ENCODE data around the gene SCARF1.

The SCARF1 gene

DNA sequence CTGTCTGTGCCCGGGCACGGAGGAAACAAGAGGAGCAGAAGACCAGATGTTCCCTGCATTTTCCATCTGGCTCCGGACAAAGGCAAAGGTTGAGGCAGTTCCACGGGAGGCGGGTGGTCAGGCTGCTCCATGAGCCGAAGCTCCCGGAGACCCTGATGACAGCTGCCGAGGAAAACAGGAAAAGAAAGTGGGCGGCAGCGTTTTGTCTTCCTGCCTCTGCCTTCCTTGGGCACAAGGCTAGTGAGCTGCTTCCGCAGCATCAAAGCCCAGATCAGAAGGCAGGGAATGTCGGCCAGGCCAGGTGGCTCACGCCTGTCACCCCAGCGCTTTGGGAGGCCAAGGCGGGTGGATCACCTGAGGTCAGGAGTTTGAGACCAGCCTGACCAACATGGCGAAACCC, 33.1 kb downstream of the SCARF1 start:
- Histone ChIP-seq H2BK120ac (ENCODE audit: low read depth, low read length) (no peak overlapping the region), H4K5ac (ENCODE audit: low read length) (no peak overlapping the region), H2BK15ac (replicated peaks; ENCODE audit: low read depth) (no peak overlapping the region), H3K4me2 (ENCODE audit: low read length) (no peak overlapping the region), H3K56ac (ENCODE audit: low read length) (no peak overlapping the region), H3K4me1 (ENCODE audit: control insufficient read depth, low read depth, low read length) (no peaks in the 10 kb centered on the region), H3K23ac (ENCODE audit: low read length) (no peak overlapping the region), H3K9ac (ENCODE audit: low read length) (no peak overlapping the region), H4K8ac (ENCODE audit: low read depth, low read length) (no peak overlapping the region), H3K4ac (ENCODE audit: low read depth, low read length) (no peak overlapping the region), H3K18ac (ENCODE audit: low read length) (no peak overlapping the region), H3K4me3 (ENCODE audit: low read length) (no peak overlapping the region), H2BK5ac (ENCODE audit: low read length) (no peak overlapping the region), H3K79me2 (ENCODE audit: control insufficient read depth, insufficient read depth, low read length) (no peaks in the 10 kb centered on the region), H3K27me3 (ENCODE audit: insufficient read depth, low read length, poor library complexity) (no peaks in the 10 kb centered on the region), H2AK5ac (ENCODE audit: low read length) (no peak overlapping the region), H3K36me3 (ENCODE audit: control insufficient read depth, insufficient read depth, low read length) (no peaks in the 10 kb centered on the region), H3K79me1 (ENCODE audit: low read length) (no peaks in the 10 kb centered on the region), H3K27ac (ENCODE audit: low read depth, low read length) (no peak overlapping the region)
- no peak for DNase-seq
- WGBS (ENCODE audit: extremely low coverage, insufficient coverage, low lambda C conversion rate) = no CpG with 5 or more reads among the region's 16 CpGs

DNA sequence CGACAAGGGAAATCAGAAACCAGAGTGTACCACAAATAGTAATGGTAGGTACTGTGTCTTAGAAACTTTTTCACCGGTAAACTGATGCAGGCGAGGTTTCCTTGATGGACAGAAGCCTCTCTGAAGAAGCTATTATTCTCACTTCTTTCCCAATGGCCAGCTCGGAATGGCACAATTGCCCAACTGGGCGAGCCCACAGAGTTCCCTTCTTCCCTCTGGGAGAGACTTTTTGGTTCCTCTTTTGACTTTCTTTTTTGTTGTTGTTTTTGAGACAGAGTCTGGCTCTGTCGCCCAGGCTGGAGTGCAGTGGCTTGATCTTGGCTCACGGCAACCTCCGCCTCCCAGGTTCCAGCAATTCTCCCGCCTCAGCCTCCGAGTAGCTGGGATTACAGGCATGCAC, 33.8 kb downstream of the SCARF1 start:
- WGBS (ENCODE audit: extremely low coverage, insufficient coverage, low lambda C conversion rate) = no CpG with 5 or more reads among the region's 10 CpGs
- Histone ChIP-seq H3K79me1 (ENCODE audit: low read length) (no peaks in the 10 kb centered on the region), H3K4ac (ENCODE audit: low read depth, low read length) (no peak overlapping the region), H4K5ac (ENCODE audit: low read length) (no peak overlapping the region), H3K18ac (ENCODE audit: low read length) (no peak overlapping the region), H3K79me2 (ENCODE audit: control insufficient read depth, insufficient read depth, low read length) (no peaks in the 10 kb centered on the region), H3K4me1 (ENCODE audit: control insufficient read depth, low read depth, low read length) (no peaks in the 10 kb centered on the region), H3K36me3 (ENCODE audit: control insufficient read depth, insufficient read depth, low read length) (no peaks in the 10 kb centered on the region), H4K8ac (ENCODE audit: low read depth, low read length) (no peak overlapping the region), H3K4me3 (ENCODE audit: low read length) (no peak overlapping the region), H3K27ac (ENCODE audit: low read depth, low read length) (no peak overlapping the region), H3K27me3 (ENCODE audit: insufficient read depth, low read length, poor library complexity) (no peaks in the 10 kb centered on the region), H3K9ac (ENCODE audit: low read length) (no peak overlapping the region), H3K4me2 (ENCODE audit: low read length) (no peak overlapping the region), H2AK5ac (ENCODE audit: low read length) (no peak overlapping the region), H2BK120ac (ENCODE audit: low read depth, low read length) (no peak overlapping the region), H2BK5ac (ENCODE audit: low read length) (no peak overlapping the region), H3K23ac (ENCODE audit: low read length) (no peak overlapping the region), H3K56ac (ENCODE audit: low read length) (no peak overlapping the region), H2BK15ac (replicated peaks; ENCODE audit: low read depth) (no peak overlapping the region)
- DNase-seq = no peak

GRCh38 chr17:1608676-1609075, 36.9 kb downstream of the SCARF1 start:
- Histone ChIP-seq H3K79me1 (ENCODE audit: low read length) (no peaks in the 10 kb centered on the region), H3K4me3 (ENCODE audit: low read length) (no peak overlapping the region), H2AK5ac (ENCODE audit: low read length) (no peak overlapping the region), H3K79me2 (ENCODE audit: control insufficient read depth, insufficient read depth, low read length) (no peaks in the 10 kb centered on the region), H3K36me3 (ENCODE audit: control insufficient read depth, insufficient read depth, low read length) (no peaks in the 10 kb centered on the region), H2BK15ac (replicated peaks; ENCODE audit: low read depth) (no peak overlapping the region), H4K5ac (ENCODE audit: low read length) (no peak overlapping the region), H3K4me1 (ENCODE audit: control insufficient read depth, low read depth, low read length) (peaks cover 3% of the 10 kb centered on the region), H3K4ac (ENCODE audit: low read depth, low read length) (no peak overlapping the region), H3K9ac (ENCODE audit: low read length) (no peak overlapping the region), H3K56ac (ENCODE audit: low read length) (no peak overlapping the region), H2BK5ac (ENCODE audit: low read length) (no peak overlapping the region), H2BK120ac (ENCODE audit: low read depth, low read length) (no peak overlapping the region), H3K27ac (ENCODE audit: low read depth, low read length) (no peak overlapping the region), H4K8ac (ENCODE audit: low read depth, low read length) (no peak overlapping the region), H3K27me3 (ENCODE audit: insufficient read depth, low read length, poor library complexity) (no peaks in the 10 kb centered on the region), H3K4me2 (ENCODE audit: low read length) (no peak overlapping the region), H3K18ac (ENCODE audit: low read length) (no peak overlapping the region), H3K23ac (ENCODE audit: low read length) (no peak overlapping the region)
- no CpG with 5 or more reads among the region's 7 CpGs for WGBS (ENCODE audit: extremely low coverage, insufficient coverage, low lambda C conversion rate)
- DNase-seq = no peak

DNA sequence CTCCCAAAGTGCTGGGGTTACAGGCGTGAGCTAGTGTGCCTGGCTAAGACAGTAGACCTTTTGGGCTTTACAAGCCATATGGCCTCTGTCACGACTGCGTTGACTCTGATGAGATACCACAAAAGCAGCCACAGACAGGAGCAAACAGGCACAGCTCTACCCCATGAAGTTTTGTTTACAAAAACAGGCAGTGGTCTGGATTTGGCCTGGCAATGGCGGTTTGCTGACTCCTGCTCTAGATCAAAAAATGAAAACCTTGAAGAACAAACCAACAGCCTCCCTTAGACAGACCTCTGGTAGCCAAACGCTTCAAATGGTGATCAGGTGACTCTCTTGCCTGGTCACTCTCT, 37.6 kb downstream of the SCARF1 start:
- no CpG with 5 or more reads among the region's 5 CpGs for WGBS (ENCODE audit: extremely low coverage, insufficient coverage, low lambda C conversion rate)
- H3K27me3 ChIP-seq (ENCODE audit: insufficient read depth, low read length, poor library complexity) = no peaks in the 10 kb centered on the region
- H2BK5ac ChIP-seq (ENCODE audit: low read length) = no peak overlapping the region
- H3K79me2 ChIP-seq (ENCODE audit: control insufficient read depth, insufficient read depth, low read length) = no peaks in the 10 kb centered on the region
- no peak overlapping the region for H4K5ac ChIP-seq (ENCODE audit: low read length)
- no peak overlapping the region for H3K4me3 ChIP-seq (ENCODE audit: low read length)
- H2BK15ac ChIP-seq (replicated peaks; ENCODE audit: low read depth) = no peak overlapping the region
- H3K27ac ChIP-seq (ENCODE audit: low read depth, low read length) = no peak overlapping the region
- H3K4me2 ChIP-seq (ENCODE audit: low read length) = no peak overlapping the region
- no peak overlapping the region for H4K8ac ChIP-seq (ENCODE audit: low read depth, low read length)
- DNase-seq = no peak
- H3K4me1 ChIP-seq (ENCODE audit: control insufficient read depth, low read depth, low read length) = peaks cover 3% of the 10 kb centered on the region
- H3K18ac ChIP-seq (ENCODE audit: low read length) = no peak overlapping the region
- H2AK5ac ChIP-seq (ENCODE audit: low read length) = no peak overlapping the region
- H3K9ac ChIP-seq (ENCODE audit: low read length) = no peak overlapping the region
- no peaks in the 10 kb centered on the region for H3K36me3 ChIP-seq (ENCODE audit: control insufficient read depth, insufficient read depth, low read length)
- no peak overlapping the region for H3K4ac ChIP-seq (ENCODE audit: low read depth, low read length)
- no peak overlapping the region for H3K56ac ChIP-seq (ENCODE audit: low read length)
- H3K79me1 ChIP-seq (ENCODE audit: low read length) = no peaks in the 10 kb centered on the region
- H2BK120ac ChIP-seq (ENCODE audit: low read depth, low read length) = no peak overlapping the region
- no peak overlapping the region for H3K23ac ChIP-seq (ENCODE audit: low read length)

DNA sequence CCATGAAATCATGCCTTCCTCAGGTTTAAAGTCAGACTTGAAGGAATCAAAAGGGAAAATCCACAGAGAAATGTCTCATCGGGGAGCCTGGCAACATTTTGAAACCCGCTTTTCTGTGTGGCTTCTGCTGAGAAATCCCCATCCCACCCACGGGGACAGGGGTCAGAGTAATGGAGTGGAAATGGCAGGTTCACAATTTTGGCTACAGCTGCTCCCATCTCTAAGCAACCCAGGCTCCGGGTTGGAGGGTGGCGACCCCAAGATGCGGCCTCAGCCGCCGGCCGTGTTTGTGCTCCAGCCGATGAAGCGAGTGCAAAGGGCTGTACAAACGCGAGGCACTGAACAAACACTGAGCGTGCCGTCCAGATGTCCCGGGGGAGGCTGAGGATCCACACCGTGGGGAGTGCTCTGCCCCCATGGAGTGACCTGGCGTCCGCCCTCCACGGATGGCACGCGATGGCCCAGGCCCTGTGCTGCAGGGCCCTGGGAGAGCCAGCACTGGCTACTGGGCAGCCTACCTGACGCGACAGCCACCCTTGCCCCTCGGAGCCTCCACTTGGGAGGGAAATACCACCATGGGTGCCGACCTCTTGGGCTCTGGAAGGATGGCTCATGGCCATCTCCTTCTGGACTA, 39.1 kb downstream of the SCARF1 start:
- Histone ChIP-seq H3K27me3 (ENCODE audit: insufficient read depth, low read length, poor library complexity) (no peaks in the 10 kb centered on the region), H2BK15ac (replicated peaks; ENCODE audit: low read depth) (no peak overlapping the region), H3K4ac (ENCODE audit: low read depth, low read length) (no peak overlapping the region), H3K56ac (ENCODE audit: low read length) (peak overlapping the region; percentile 56), H2AK5ac (ENCODE audit: low read length) (no peak overlapping the region), H2BK120ac (ENCODE audit: low read depth, low read length) (no peak overlapping the region), H2BK5ac (ENCODE audit: low read length) (no peak overlapping the region), H3K36me3 (ENCODE audit: control insufficient read depth, insufficient read depth, low read length) (no peaks in the 10 kb centered on the region), H3K27ac (ENCODE audit: low read depth, low read length) (no peak overlapping the region), H3K18ac (ENCODE audit: low read length) (no peak overlapping the region), H3K4me1 (ENCODE audit: control insufficient read depth, low read depth, low read length) (peaks cover 3% of the 10 kb centered on the region), H3K4me2 (ENCODE audit: low read length) (no peak overlapping the region), H4K8ac (ENCODE audit: low read depth, low read length) (no peak overlapping the region), H3K23ac (ENCODE audit: low read length) (no peak overlapping the region), H3K79me1 (ENCODE audit: low read length) (no peaks in the 10 kb centered on the region), H3K9ac (ENCODE audit: low read length) (no peak overlapping the region), H4K5ac (ENCODE audit: low read length) (no peak overlapping the region), H3K4me3 (ENCODE audit: low read length) (no peak overlapping the region), H3K79me2 (ENCODE audit: control insufficient read depth, insufficient read depth, low read length) (no peaks in the 10 kb centered on the region)
- no CpG with 5 or more reads among the region's 26 CpGs for WGBS (ENCODE audit: extremely low coverage, insufficient coverage, low lambda C conversion rate)
- no peak for DNase-seq

GRCh38 chr17:1605681-1606351, 39.7 kb downstream of the SCARF1 start:
- DNase-seq = no peak
- H3K79me2 ChIP-seq (ENCODE audit: control insufficient read depth, insufficient read depth, low read length) = no peaks in the 10 kb centered on the region
- H3K27me3 ChIP-seq (ENCODE audit: insufficient read depth, low read length, poor library complexity) = no peaks in the 10 kb centered on the region
- H3K56ac ChIP-seq (ENCODE audit: low read length) = no peak overlapping the region
- no peak overlapping the region for H2BK5ac ChIP-seq (ENCODE audit: low read length)
- no peaks in the 10 kb centered on the region for H3K79me1 ChIP-seq (ENCODE audit: low read length)
- no peak overlapping the region for H3K9ac ChIP-seq (ENCODE audit: low read length)
- no CpG with 5 or more reads among the region's 19 CpGs for WGBS (ENCODE audit: extremely low coverage, insufficient coverage, low lambda C conversion rate)
- H3K4me3 ChIP-seq (ENCODE audit: low read length) = no peak overlapping the region
- H4K8ac ChIP-seq (ENCODE audit: low read depth, low read length) = no peak overlapping the region
- H3K4ac ChIP-seq (ENCODE audit: low read depth, low read length) = no peak overlapping the region
- no peak overlapping the region for H3K18ac ChIP-seq (ENCODE audit: low read length)
- H4K5ac ChIP-seq (ENCODE audit: low read length) = no peak overlapping the region
- H3K23ac ChIP-seq (ENCODE audit: low read length) = no peak overlapping the region
- H2AK5ac ChIP-seq (ENCODE audit: low read length) = no peak overlapping the region
- H2BK15ac ChIP-seq (replicated peaks; ENCODE audit: low read depth) = no peak overlapping the region
- H3K4me2 ChIP-seq (ENCODE audit: low read length) = no peak overlapping the region
- H3K27ac ChIP-seq (ENCODE audit: low read depth, low read length) = no peak overlapping the region
- H3K4me1 ChIP-seq (ENCODE audit: control insufficient read depth, low read depth, low read length) = peaks cover 3% of the 10 kb centered on the region
- no peak overlapping the region for H2BK120ac ChIP-seq (ENCODE audit: low read depth, low read length)
- H3K36me3 ChIP-seq (ENCODE audit: control insufficient read depth, insufficient read depth, low read length) = no peaks in the 10 kb centered on the region

All from mesendoderm (in vitro differentiated cells).